Kasumi-1 (cell line): ENCODE data around the gene FBXL4.

Source experiments
- DNase-seq, 2 experiments: peaks; one replicate each; lab custom pipeline; 2025; lab: John Stamatoyannopoulos, UW

Gene FBXL4

DNA sequence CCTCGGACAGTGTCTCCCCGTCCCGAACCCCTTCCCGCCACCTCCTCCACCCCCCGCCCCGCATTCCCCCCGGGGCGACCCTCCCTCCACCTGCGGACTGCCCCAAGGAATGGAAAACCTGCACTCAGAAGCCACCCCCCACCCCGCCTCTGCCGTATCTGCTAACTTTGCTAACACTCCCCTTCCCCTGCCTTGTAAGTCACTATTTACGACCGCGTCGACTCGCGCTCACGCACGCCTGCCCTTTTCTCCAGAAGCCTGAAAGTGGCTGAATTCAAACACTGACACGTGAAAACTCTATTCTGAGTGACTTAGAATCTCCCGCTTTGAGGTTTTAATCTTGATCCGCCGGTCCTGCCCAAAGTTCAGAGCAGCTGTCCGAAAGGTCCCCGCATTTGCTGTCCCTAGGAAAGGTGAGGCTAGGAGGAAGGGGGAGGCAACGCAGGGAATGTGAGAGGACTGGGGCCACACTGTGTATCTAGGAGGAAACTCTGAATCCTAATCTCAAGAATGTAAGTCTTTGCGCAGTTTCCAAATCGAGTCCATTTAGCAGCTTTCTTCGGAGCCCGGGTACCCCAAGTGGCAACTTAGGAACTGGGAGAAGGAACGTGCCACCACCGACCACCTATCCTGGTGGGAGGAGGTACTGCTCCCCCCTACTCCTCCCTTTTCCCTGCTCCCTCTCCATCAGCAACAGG lies 122.7 kb downstream of the FBXL4 start:
- no peak for DNase-seq

DNA sequence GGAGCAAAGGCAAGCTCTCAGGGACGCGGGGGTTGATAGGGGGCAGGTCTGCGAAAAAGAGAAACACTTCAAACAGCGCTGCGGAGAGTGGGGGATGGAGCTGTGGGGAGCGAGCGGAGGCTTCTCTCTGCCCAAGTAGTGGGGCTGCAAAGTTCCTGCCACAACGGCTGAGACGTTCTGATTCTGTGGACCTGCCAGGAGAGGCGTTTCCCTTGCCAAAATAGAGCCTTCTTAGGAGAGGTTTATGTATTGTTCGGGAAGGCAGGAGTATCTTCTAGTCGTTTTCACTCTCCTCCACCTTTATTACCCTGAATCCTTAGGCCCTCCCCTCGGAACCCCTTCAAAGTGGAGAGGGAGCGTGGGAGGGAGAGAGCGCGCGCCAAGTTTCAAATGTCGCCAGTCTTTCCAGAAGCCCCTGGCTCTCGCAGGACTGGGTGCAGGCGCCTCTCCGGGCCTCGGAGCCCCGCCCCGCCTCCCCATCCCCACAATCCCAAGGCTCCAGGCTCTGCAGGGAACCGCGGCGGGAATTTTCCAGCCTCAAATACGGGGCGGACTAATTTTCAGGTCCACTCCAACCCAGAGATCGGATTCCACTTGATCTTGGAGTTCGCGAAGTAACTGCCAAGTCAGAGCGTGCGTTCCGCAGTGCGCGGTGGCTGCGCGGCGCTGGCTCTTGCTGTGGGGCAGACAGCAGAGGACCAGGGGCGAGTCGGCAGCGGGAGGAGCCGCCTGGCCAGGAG lies 123.4 kb downstream of the FBXL4 start:
- no peak for DNase-seq

DNA sequence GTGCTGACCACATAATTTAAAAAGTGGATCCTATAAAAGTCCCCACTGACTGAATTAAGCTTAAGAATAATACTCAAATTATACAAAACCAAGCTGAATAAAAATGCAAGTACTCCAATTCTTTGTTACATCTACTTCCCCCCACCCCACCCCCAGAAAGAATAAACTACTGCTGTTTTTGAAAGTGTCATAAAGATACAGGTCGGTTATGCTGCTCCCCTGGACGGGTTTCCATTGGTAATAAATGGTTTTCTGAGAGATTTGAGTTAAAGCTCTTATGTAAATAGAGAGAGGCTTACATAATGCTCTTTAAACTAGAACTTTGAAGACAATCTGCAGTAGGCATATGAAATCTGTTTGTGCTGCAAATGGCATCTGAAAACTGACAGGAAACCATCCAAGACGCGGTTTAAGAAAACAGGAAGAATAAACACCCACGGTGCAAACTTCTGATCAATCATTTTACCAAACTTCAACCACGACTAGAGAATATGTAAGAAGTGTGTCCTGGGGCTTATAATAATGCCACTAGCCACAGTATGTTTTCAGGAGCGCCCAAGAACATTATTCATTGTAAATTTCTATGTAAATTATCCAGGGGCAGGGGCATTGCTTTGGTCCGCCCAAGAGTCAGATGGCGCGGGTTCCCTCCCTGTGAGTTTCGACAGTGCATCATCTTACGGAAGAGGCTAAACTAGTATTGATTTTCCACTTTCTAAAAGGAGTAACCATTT lies 124.2 kb downstream of the FBXL4 start:
- no peak for DNase-seq

DNA sequence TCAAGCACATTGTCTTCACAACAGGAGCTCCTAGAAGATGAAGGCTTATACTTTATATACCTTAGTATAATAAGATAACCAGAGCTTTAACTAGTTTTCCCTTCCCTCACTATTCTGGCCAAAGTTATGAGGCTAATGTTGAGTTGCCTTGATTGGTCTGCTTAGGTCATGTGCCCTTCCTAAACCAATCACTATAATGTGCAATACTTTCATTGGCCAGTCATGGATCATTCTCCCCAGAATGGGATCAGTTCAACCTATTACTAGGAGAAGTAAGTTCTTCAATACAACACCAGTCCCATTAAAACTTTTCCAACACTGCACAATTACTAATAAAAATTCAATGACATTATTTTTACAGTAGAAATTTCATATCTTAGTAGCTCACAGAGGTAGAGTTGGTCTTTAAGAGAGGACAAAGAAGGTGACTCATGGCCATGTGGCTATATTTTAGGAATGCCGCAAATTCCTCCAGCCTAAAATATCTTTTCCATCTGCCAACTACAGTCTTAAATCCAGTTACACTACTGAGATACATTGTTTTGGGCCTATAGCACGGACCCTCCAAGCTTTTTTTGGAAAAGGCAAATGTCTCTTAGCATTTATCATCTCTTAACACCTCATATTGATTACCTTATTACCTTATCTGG lies 125.9 kb downstream of the FBXL4 start:
- DNase-seq = no peak
